H1 (cell line): Measurements from ENCODE around the gene PLA2G4F. TPM values are rescaled to one million over a fixed set of nuclear protein-coding genes. Genes with fewer than 3 reads are reported as not detected.

Experiments used
- CTCF ChIA-PET: fragments of 300-600 bp; sonication (Branson Sonifier 250); formaldehyde crosslinking; loops from one replicate; lab custom pipeline; 2021; ENCODE audit not compliant: partially characterized antibody; lab: Charles Lee
- POLR2A ChIA-PET: fragments of 300-600 bp; sonication (Branson Sonifier 250); formaldehyde crosslinking; loops from one replicate; lab custom pipeline; 2021; ENCODE audit warnings: inconsistent platforms; ENCODE audit not compliant: partially characterized antibody; lab: Charles Lee
- DNase-seq, 2 experiments: peaks; one replicate each; pipeline versions ENCODE4 v3.0.0 to v3.0.0-alpha.2; 2010 to 2022; ENCODE audit warnings: low spot score in 2 of 2, low read depth in 1 of 2, mixed read lengths in 1 of 2
- FAIRE-seq: peaks from 2 replicates; lab custom pipeline; 2011; peaks lifted over from hg19 to GRCh38; lab: Jason Lieb, UNC
- H2AFZ ChIP-seq: 2 replicates; pipeline ENCODE4 v1.8.1; 2012; ENCODE audit warnings: low read length, inconsistent platforms
- H2AK5ac ChIP-seq: 2 replicates; pipeline ENCODE4 v1.6.1; 2013; ENCODE audit warnings: low read depth, low read length
- H2BK120ac ChIP-seq: replicated peaks from 2 replicates; pipeline ENCODE3; 2013; ENCODE audit warnings: low read depth, low read length, inconsistent platforms
- H2BK12ac ChIP-seq: 2 replicates; pipeline ENCODE4 v1.6.1; 2013; ENCODE audit warnings: low read depth, low read length
- H2BK15ac ChIP-seq: 2 replicates; pipeline ENCODE4 v1.6.1; 2013; ENCODE audit warnings: low read length
- H2BK20ac ChIP-seq: 2 replicates; pipeline ENCODE4 v1.6.1; 2013; ENCODE audit warnings: low read length
- H2BK5ac ChIP-seq: 2 replicates; pipeline ENCODE4 v1.6.1; 2013; ENCODE audit warnings: low read depth, low read length
- H3K14ac ChIP-seq: 2 replicates; pipeline ENCODE4 v1.6.1; 2013; ENCODE audit warnings: inconsistent platforms; ENCODE audit not compliant: insufficient read length
- H3K18ac ChIP-seq: 2 replicates; pipeline ENCODE4 v1.6.1; 2013; ENCODE audit warnings: low read length; ENCODE audit errors: extremely low read depth
- H3K23ac ChIP-seq: 2 replicates; pipeline ENCODE4 v1.6.1; 2013; ENCODE audit warnings: inconsistent platforms; ENCODE audit not compliant: insufficient read length
- H3K23me2 ChIP-seq: 2 replicates; pipeline ENCODE4 v1.6.1; 2013; ENCODE audit warnings: low read depth, low read length
- H3K27ac ChIP-seq: 2 replicates; pipeline ENCODE4 v1.6.1; 2011; ENCODE audit warnings: low read depth, low read length, inconsistent platforms
- H3K27me3 ChIP-seq, 4 experiments: replicated peaks in 1 of 4; 1 replicate in 1 of 4; 2 replicates in 3 of 4; pipeline versions ENCODE4 v1.6.1 to v1.8.1; 2011 to 2013; ENCODE audit warnings: low read length in 3 of 4, mild to moderate bottlenecking in 3 of 4, inconsistent platforms in 2 of 4, mixed read lengths in 2 of 4, moderate library complexity in 1 of 4; ENCODE audit not compliant: control insufficient read depth in 3 of 4, insufficient read depth in 3 of 4; ENCODE audit errors: extremely low read depth in 1 of 4
- H3K36me3 ChIP-seq, 4 experiments: 2 replicates each; pipeline versions ENCODE4 v1.6.1 to v1.8.1; 2011 to 2013; ENCODE audit warnings: mild to moderate bottlenecking in 4 of 4, low read length in 3 of 4, moderate library complexity in 2 of 4, control low read depth in 1 of 4, inconsistent platforms in 1 of 4; ENCODE audit not compliant: insufficient read depth in 4 of 4, control insufficient read depth in 2 of 4
- H3K4ac ChIP-seq: replicated peaks from 2 replicates; pipeline ENCODE3; 2013; ENCODE audit warnings: low read length, low read depth, mixed read lengths, inconsistent platforms; ENCODE audit not compliant: insufficient read length
- H3K4me1 ChIP-seq, 4 experiments: replicated peaks in 1 of 4; 1 replicate in 1 of 4; 2 replicates in 3 of 4; pipeline versions ENCODE4 v1.6.1 to v1.8.1; 2011 to 2013; ENCODE audit warnings: low read length in 3 of 4, inconsistent platforms in 2 of 4, mixed read lengths in 1 of 4; ENCODE audit not compliant: insufficient read depth in 4 of 4, control insufficient read depth in 3 of 4
- H3K4me2 ChIP-seq, 2 experiments: 2 replicates each; pipeline versions ENCODE4 v1.6.1 to v1.8.1; 2011 to 2013; ENCODE audit warnings: low read depth in 2 of 2, low read length in 2 of 2, control low read depth in 1 of 2, inconsistent platforms in 1 of 2, mild to moderate bottlenecking in 1 of 2; ENCODE audit not compliant: insufficient read depth in 1 of 2
- H3K4me3 ChIP-seq, 4 experiments: fragments of 200-600, 300-600 bp in 1 of 4; sonication (generic), shearing (Covaris generic), sonication (Bioruptor Twin) in 1 of 4; 2 replicates each; pipeline versions ENCODE4 v1.5.1 to v1.8.1; 2011 to 2016; ENCODE audit warnings: low read length in 4 of 4, low read depth in 3 of 4, control low read depth in 2 of 4, inconsistent platforms in 2 of 4, mild to moderate bottlenecking in 2 of 4, mixed read lengths in 1 of 4, moderate library complexity in 1 of 4; ENCODE audit not compliant: insufficient read depth in 2 of 4; ENCODE audit errors: extremely low read depth in 1 of 4
- H3K56ac ChIP-seq: replicated peaks from 2 replicates; pipeline ENCODE3; 2013; ENCODE audit warnings: low read depth, mild to moderate bottlenecking, mixed read lengths, low read length, inconsistent platforms; ENCODE audit not compliant: insufficient read length
- H3K79me1 ChIP-seq: 2 replicates; pipeline ENCODE4 v1.6.1; 2013; ENCODE audit warnings: low read depth, low read length, control low read depth
- H3K79me2 ChIP-seq, 2 experiments: 2 replicates each; pipeline versions ENCODE4 v1.6.1 to v1.8.1; 2012 to 2013; ENCODE audit warnings: low read length in 2 of 2, mild to moderate bottlenecking in 2 of 2, inconsistent platforms in 1 of 2; ENCODE audit not compliant: insufficient read depth in 2 of 2, control insufficient read depth in 1 of 2
- H3K9ac ChIP-seq, 4 experiments: replicated peaks in 1 of 4; 1 replicate in 1 of 4; 2 replicates in 3 of 4; pipeline versions ENCODE4 v1.6.1 to v1.8.1; 2011 to 2013; ENCODE audit warnings: low read depth in 3 of 4, low read length in 3 of 4, control low read depth in 2 of 4, mild to moderate bottlenecking in 2 of 4, moderate library complexity in 2 of 4, inconsistent platforms in 1 of 4; ENCODE audit errors: extremely low read depth in 1 of 4
- H3K9me3 ChIP-seq, 2 experiments: 2 replicates each; pipeline versions ENCODE4 v1.6.1 to v1.8.1; 2012 to 2013; ENCODE audit warnings: mild to moderate bottlenecking in 2 of 2, moderate library complexity in 2 of 2, control low read depth in 1 of 2, inconsistent platforms in 1 of 2, low read depth in 1 of 2, low read length in 1 of 2, mixed read lengths in 1 of 2; ENCODE audit not compliant: insufficient read depth in 2 of 2
- H4K20me1 ChIP-seq, 2 experiments: replicated peaks in 1 of 2; 2 replicates each; pipeline versions ENCODE3 to v1.8.1; 2011 to 2013; ENCODE audit warnings: inconsistent platforms in 2 of 2, low read length in 2 of 2, mild to moderate bottlenecking in 1 of 2; ENCODE audit not compliant: insufficient read depth in 2 of 2, control insufficient read depth in 1 of 2
- H4K5ac ChIP-seq: 2 replicates; pipeline ENCODE4 v1.6.1; 2013; ENCODE audit warnings: low read length, low read depth, mixed read lengths, inconsistent platforms; ENCODE audit not compliant: insufficient read length
- H4K8ac ChIP-seq: 2 replicates; pipeline ENCODE4 v1.8.0; 2013; ENCODE audit warnings: mild to moderate bottlenecking, moderate library complexity, low read length, inconsistent platforms; ENCODE audit not compliant: insufficient read depth; ENCODE audit errors: extremely low read depth
- H4K91ac ChIP-seq: replicated peaks from 2 replicates; pipeline ENCODE3; 2013; ENCODE audit warnings: low read length, mixed read lengths, inconsistent platforms; ENCODE audit not compliant: insufficient read length
- ASH2L ChIP-seq: fragments of 200-600, 300-600 bp; sonication (generic); IDR thresholded peaks from one replicate; pipeline ENCODE4 v1.7.1; 2017; ENCODE audit warnings: low read length
- BRCA1 ChIP-seq: IDR thresholded peaks from 2 replicates; pipeline ENCODE4 v1.6.1; 2012; ENCODE audit warnings: low read depth, low read length, improper control_type of control experiment
- CHD2 ChIP-seq: IDR thresholded peaks from 2 replicates; pipeline ENCODE4 v1.6.1; 2012; ENCODE audit warnings: low read length, improper control_type of control experiment
- HDAC2 ChIP-seq, 2 experiments: fragments of 300-600 bp in 1 of 2; sonication (generic) in 1 of 2; IDR thresholded peaks; 2 replicates each; pipeline ENCODE4 v1.6.1; 2011 to 2012; ENCODE audit warnings: low read depth in 2 of 2, low read length in 2 of 2, mild to moderate bottlenecking in 2 of 2, moderate library complexity in 2 of 2, borderline replicate concordance in 1 of 2, inconsistent platforms in 1 of 2
- HDAC6 ChIP-seq: IDR thresholded peaks from one replicate; pipeline ENCODE4 v1.7.1; 2012; ENCODE audit warnings: low read depth, mild to moderate bottlenecking, inconsistent platforms, low read length, moderate library complexity
- JUN ChIP-seq: IDR thresholded peaks from 2 replicates; pipeline ENCODE4 v1.6.1; 2011; ENCODE audit warnings: low read depth, mild to moderate bottlenecking, improper control_type of control experiment, low read length
- KDM5A ChIP-seq: fragments of 200-600 bp; IDR thresholded peaks from 2 replicates; pipeline ENCODE4 v1.7.1; 2012; ENCODE audit warnings: mild to moderate bottlenecking, low read length, inconsistent platforms, mixed read lengths
- RBBP5 ChIP-seq: IDR thresholded peaks from 2 replicates; pipeline ENCODE4 v1.7.1; 2012; ENCODE audit warnings: low read depth, mild to moderate bottlenecking, inconsistent platforms, low read length, moderate library complexity, borderline replicate concordance
- SP4 ChIP-seq: IDR thresholded peaks from 2 replicates; pipeline ENCODE4 v1.6.1; 2012; ENCODE audit warnings: low read length, inconsistent platforms
- TBP ChIP-seq: IDR thresholded peaks from 2 replicates; pipeline ENCODE4 v1.6.1; 2011; ENCODE audit warnings: low read depth, low read length, improper control_type of control experiment
- ZNF274 ChIP-seq: IDR thresholded peaks from 2 replicates; pipeline ENCODE4 v1.7.0; 2012; ENCODE audit warnings: low read length, borderline replicate concordance; ENCODE audit errors: extremely low read depth
- WGBS, 2 experiments: shearing (Covaris generic) in 1 of 2; methylation state at CpG; one replicate each; pipeline versions ENCODE4 v1.1.6 to v1.1.7; 2013 to 2015; ENCODE audit warnings: low lambda C conversion rate in 2 of 2, mixed read lengths in 2 of 2, inconsistent platforms in 1 of 2, low coverage in 1 of 2, missing lambda C conversion rate in 1 of 2; ENCODE audit not compliant: insufficient replicate concordance in 2 of 2, insufficient coverage in 1 of 2, insufficient read length in 1 of 2; ENCODE audit errors: extremely low coverage in 1 of 2, missing lambda C conversion rate in 1 of 2; 5-methylcytosine and 5-hydroxymethylcytosine counted together
- polyA plus RNA-seq, 7 experiments: library from polyadenylated mRNA; depleted of rRNA in 3 of 7; stranded (reverse) in 5 of 7; unstranded in 2 of 7; fragments of >200 nt in 5 of 7; fragments of 200-250 nt in 2 of 7; gene quantifications; 1 replicate in 5 of 7; 2 replicates in 1 of 7; 4 replicates in 1 of 7; pipeline versions ENCODE4 v1.2.1 to v1.2.3, GENCODE V29; 2011 to 2013; ENCODE audit warnings: missing spikeins in 2 of 7, mixed read lengths in 2 of 7
- total RNA-seq: library from RNA; stranded (reverse); fragmentation: NEBNext Ultra II Directional; extraction: Animal tissue kit (Norgen Biotek cat#: 25700); gene quantifications from 2 replicates; pipeline ENCODE4 v1.2.1, GENCODE V29; 2021
- TF ChIP-seq, protein P1 (sequence below): IDR thresholded peaks from 2 replicates; pipeline ENCODE4 v1.6.1; 2012; ENCODE audit warnings: low read length, inconsistent platforms
- TF ChIP-seq, protein P2 (sequence below): IDR thresholded peaks from 2 replicates; pipeline ENCODE4 v1.6.1; 2011; ENCODE audit warnings: low read depth, mild to moderate bottlenecking, low read length; ENCODE audit not compliant: insufficient read depth

Gene PLA2G4F
- total and polyA plus RNA-seq, 2 of the 8 experiments (the other 6 are each of a cell fraction or from before 2014, with no cell fraction given), result not detected

DNA sequence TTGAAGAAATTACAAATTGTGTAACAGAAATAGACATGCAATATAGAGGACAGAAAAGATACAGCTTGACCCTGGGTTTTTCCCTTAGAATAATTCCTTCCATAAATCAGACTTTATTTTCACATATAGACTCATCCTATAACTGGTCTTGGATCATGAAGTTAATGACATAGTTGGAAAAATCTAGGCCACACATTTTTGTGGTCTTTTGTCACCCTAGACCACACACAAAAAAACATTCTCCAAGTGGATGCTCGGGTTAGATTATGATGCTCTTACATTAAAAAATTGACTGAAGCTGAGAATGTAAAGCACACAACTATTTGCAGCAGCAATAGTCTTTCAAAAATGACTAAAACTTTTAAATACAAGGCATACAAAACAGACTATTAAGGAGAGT, 54.6 kb downstream of the PLA2G4F start:
- no peak for DNase-seq
- 89% methylated on average over 1 of the region's 1 CpG; no CpG with 5 or more reads in 1 of the 2 experiments for WGBS, 2 experiments
- no peak for FAIRE-seq
- no peak for TF ChIP-seq TBP
- TF ChIP-seq KDM5A, result no peak
- TF ChIP-seq CHD2, result no peak
- TF ChIP-seq ASH2L, result no peak
- TF ChIP-seq JUN, result no peak
- no peak for TF ChIP-seq HDAC6
- TF ChIP-seq, protein P1, sequence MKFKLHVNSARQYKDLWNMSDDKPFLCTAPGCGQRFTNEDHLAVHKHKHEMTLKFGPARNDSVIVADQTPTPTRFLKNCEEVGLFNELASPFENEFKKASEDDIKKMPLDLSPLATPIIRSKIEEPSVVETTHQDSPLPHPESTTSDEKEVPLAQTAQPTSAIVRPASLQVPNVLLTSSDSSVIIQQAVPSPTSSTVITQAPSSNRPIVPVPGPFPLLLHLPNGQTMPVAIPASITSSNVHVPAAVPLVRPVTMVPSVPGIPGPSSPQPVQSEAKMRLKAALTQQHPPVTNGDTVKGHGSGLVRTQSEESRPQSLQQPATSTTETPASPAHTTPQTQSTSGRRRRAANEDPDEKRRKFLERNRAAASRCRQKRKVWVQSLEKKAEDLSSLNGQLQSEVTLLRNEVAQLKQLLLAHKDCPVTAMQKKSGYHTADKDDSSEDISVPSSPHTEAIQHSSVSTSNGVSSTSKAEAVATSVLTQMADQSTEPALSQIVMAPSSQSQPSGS, result no peak
- TF ChIP-seq, protein P2, sequence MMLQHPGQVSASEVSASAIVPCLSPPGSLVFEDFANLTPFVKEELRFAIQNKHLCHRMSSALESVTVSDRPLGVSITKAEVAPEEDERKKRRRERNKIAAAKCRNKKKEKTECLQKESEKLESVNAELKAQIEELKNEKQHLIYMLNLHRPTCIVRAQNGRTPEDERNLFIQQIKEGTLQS, result no peak
- TF ChIP-seq SP4, result no peak
- TF ChIP-seq BRCA1, result no peak
- TF ChIP-seq HDAC2 (IDR thresholded peaks at IDR 0.05; ENCODE audit: borderline replicate concordance in 1 of 2, low read depth in 2 of 2, low read length in 2 of 2), result no peak
- TF ChIP-seq RBBP5, result no peak
- TF ChIP-seq ZNF274, result no peak

More for the DNA sequence above, 54.6 kb downstream of the PLA2G4F start:
- Histone ChIP-seq H2BK5ac (no peak overlapping the region), H2BK20ac (no peak overlapping the region), H3K9ac (no peak overlapping the region), H4K91ac (no peak overlapping the region), H4K20me1 (no peaks in the 10 kb centered on the region), H2BK12ac (no peak overlapping the region), H3K79me1 (no peaks in the 10 kb centered on the region), H3K4ac (no peak overlapping the region), H2BK120ac (no peak overlapping the region), H3K4me1 (no peaks in the 10 kb centered on the region; a peak in 1 of 7 replicates), H3K4me3 (no peak overlapping the region), H3K18ac (no peak overlapping the region), H2AFZ (no peak overlapping the region), H3K4me2 (no peak overlapping the region), H3K14ac (no peak overlapping the region), H3K23ac (no peak overlapping the region), H4K8ac (no peak overlapping the region), H3K9me3 (no peaks in the 10 kb centered on the region), H3K56ac (no peak overlapping the region), H3K27me3 (no peaks in the 10 kb centered on the region; a peak in 1 of 7 replicates), H3K79me2 (no peaks in the 10 kb centered on the region), H4K5ac (no peak overlapping the region), H2BK15ac (no peak overlapping the region), H3K27ac (no peak overlapping the region), H3K36me3 (no peaks in the 10 kb centered on the region), H3K23me2 (no peaks in the 10 kb centered on the region), H2AK5ac (no peak overlapping the region)
- ChIA-PET POLR2A (no interaction called here), CTCF (interaction anchor here (0.8 to 4.6 kb wide), 3 partner anchors 10 to 18 kb away, joined by 3 to 27 read pairs (median 3); no protein-coding TSS in a partner anchor)
